Naive B cell (primary cell): ENCODE data around the gene PRH2. TPM values are rescaled to one million over a fixed set of nuclear protein-coding genes. Genes with fewer than 3 reads are reported as not detected.

Experiments used
- ATAC-seq, 2 donors: fragments of 150-1000 bp; cut with Tn5 transposase; 2 replicates each; pipeline ENCODE4 v1.10.0; 2021; ENCODE audit warnings: low read depth in 2 of 2, mild to moderate bottlenecking in 2 of 2, moderate library complexity in 2 of 2
- DNase-seq: peaks from one replicate; pipeline ENCODE4 v3.0.0; 2022
- H3K27ac Mint-ChIP-seq, 6 donors: one replicate each; pipeline ENCODE4 v1.8.0; 2020 to 2022; ENCODE audit warnings: mild to moderate bottlenecking in 6 of 6, mixed read lengths in 6 of 6, moderate library complexity in 5 of 6, inconsistent platforms in 2 of 6
- H3K27me3 Mint-ChIP-seq, 3 donors: one replicate each; pipeline ENCODE4 v1.8.0; 2021 to 2022; ENCODE audit warnings: mixed read lengths in 3 of 3, mild to moderate bottlenecking in 1 of 3
- H3K36me3 Mint-ChIP-seq, 2 donors: one replicate each; pipeline ENCODE4 v1.8.0; 2020 to 2022; ENCODE audit warnings: mixed read lengths in 2 of 2, inconsistent platforms in 1 of 2, mild to moderate bottlenecking in 1 of 2
- H3K4me1 Mint-ChIP-seq, 3 donors: one replicate each; pipeline ENCODE4 v1.8.0; 2020 to 2022; ENCODE audit warnings: mixed read lengths in 3 of 3, inconsistent platforms in 1 of 3, mild to moderate bottlenecking in 1 of 3, moderate library complexity in 1 of 3
- H3K4me3 Mint-ChIP-seq, 8 donors: one replicate each; pipeline ENCODE4 v1.8.0; 2020 to 2022; ENCODE audit warnings: mild to moderate bottlenecking in 8 of 8, mixed read lengths in 8 of 8, moderate library complexity in 8 of 8, inconsistent platforms in 2 of 8
- H3K9me3 Mint-ChIP-seq, 7 donors: one replicate each; pipeline ENCODE4 v1.8.0; 2020 to 2022; ENCODE audit warnings: mixed read lengths in 7 of 7, mild to moderate bottlenecking in 5 of 7, inconsistent platforms in 2 of 7, moderate library complexity in 1 of 7
- polyA plus RNA-seq, 6 donors: library from polyadenylated mRNA; unstranded; fragments of 300-500 nt; fragmentation: Illumina TruSeq; gene quantifications; one replicate each; pipeline ENCODE4 v1.2.3, GENCODE V29; 2021; ENCODE audit warnings: low read depth in 6 of 6

The PRH2 gene
- polyA plus RNA-seq, 6 donors from 2014 or later: not detected

GRCh38 chr12:10968765-10969456, 39.9 kb downstream of the PRH2 start:
- no peak overlapping the region for H3K27ac Mint-ChIP-seq
- no peak for ATAC-seq
- no peak overlapping the region for H3K4me3 Mint-ChIP-seq
- no peaks in the 10 kb centered on the region for H3K27me3 Mint-ChIP-seq
- H3K36me3 Mint-ChIP-seq: peaks cover 0 to 4% of the 10 kb centered on the region in 2 donors
- no peak for DNase-seq
- peaks cover 0 to 4% (median 0%) of the 10 kb centered on the region in 3 donors for H3K4me1 Mint-ChIP-seq
- H3K9me3 Mint-ChIP-seq: peaks cover 0 to 1% (median 0%) of the 10 kb centered on the region in 7 donors

DNA sequence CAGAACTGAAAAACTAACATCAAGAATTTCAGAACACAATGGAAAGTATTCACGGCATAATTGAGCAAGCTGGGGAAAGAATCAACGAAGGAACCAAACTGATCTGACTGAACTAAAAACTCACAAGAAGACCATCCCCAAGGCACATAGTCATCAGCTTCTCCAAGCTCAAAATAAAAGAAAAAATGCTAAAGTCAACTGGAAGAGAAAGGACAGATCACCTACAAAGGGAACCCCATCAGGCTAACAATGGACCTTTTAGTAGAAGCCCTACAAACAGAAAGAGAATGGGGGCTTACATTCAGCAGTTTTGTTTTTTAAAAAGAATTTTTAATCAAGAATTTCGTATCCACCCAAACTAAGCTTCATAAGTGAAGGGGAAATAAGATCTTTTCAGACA, 45.9 kb downstream of the PRH2 start:
- DNase-seq: no peak
- no peak overlapping the region for H3K4me3 Mint-ChIP-seq
- no peak overlapping the region for H3K27ac Mint-ChIP-seq
- peaks cover 0 to 9% of the 10 kb centered on the region in 2 donors for H3K36me3 Mint-ChIP-seq
- H3K9me3 Mint-ChIP-seq: peaks cover 0 to 1% (median 0%) of the 10 kb centered on the region in 7 donors
- no peaks in the 10 kb centered on the region for H3K27me3 Mint-ChIP-seq
- ATAC-seq: no peak
- H3K4me1 Mint-ChIP-seq: peaks cover 0 to 17% (median 14%) of the 10 kb centered on the region in 3 donors

- no peaks in the 10 kb centered on the region for H3K27me3 Mint-ChIP-seq
- no peak for DNase-seq
These were observed 53.2 kb downstream of the PRH2 start for GRCh38 chr12:10982244-10982643.

More at GRCh38 chr12:10982244-10982643, 53.2 kb downstream of the PRH2 start:
- H3K36me3 Mint-ChIP-seq: peaks cover 5 to 9% of the 10 kb centered on the region in 2 donors
- no peak for ATAC-seq
- no peak overlapping the region for H3K27ac Mint-ChIP-seq
- H3K4me3 Mint-ChIP-seq: no peak overlapping the region
- H3K4me1 Mint-ChIP-seq: peaks cover 0 to 15% (median 15%) of the 10 kb centered on the region in 3 donors
- H3K9me3 Mint-ChIP-seq: peaks cover 0 to 2% (median 0%) of the 10 kb centered on the region in 7 donors

Other genes starting within 250 kb of the PRH2 start
- 100 to 1,000 TPM; 198 to 630 (median 365) TPM for gene YBX3, start 205.9 kb upstream of the PRH2 start, polyA plus RNA-seq
- not detected for gene TAS2R7, start 126.6 kb upstream of the PRH2 start, polyA plus RNA-seq
- not detected for gene TAS2R8, start 122.0 kb upstream of the PRH2 start, polyA plus RNA-seq
- not detected for gene TAS2R9, start 119.1 kb upstream of the PRH2 start, polyA plus RNA-seq
- gene TAS2R10, start 102.9 kb upstream of the PRH2 start, polyA plus RNA-seq: not detected
- gene PRR4, start 79.8 kb upstream of the PRH2 start, polyA plus RNA-seq: 1 to 10 TPM in 4 of 6 donors, under 1 TPM in 1, not detected in 1; 0.36 to 4.9 (median 1.5) TPM
- 10 to 100 TPM in 5 of 6 donors, 1 to 10 TPM in 1; 8.7 to 22.5 (median 11.4) TPM for gene PRH1, start 45.0 kb upstream of the PRH2 start, polyA plus RNA-seq
- gene TAS2R13, start 19.7 kb upstream of the PRH2 start, polyA plus RNA-seq: not detected
- gene TAS2R14, start 10.0 kb downstream of the PRH2 start, polyA plus RNA-seq: 1 to 10 TPM in 1 of 6 donors, under 1 TPM in 4, not detected in 1; 0.52 to 1.3 (median 0.95) TPM
- gene TAS2R50, start 57.7 kb downstream of the PRH2 start, polyA plus RNA-seq: not detected
- under 1 TPM in 3 of 6 donors, not detected in 3; 0.21 to 0.56 (median 0.25) TPM for gene TAS2R20, start 69.1 kb downstream of the PRH2 start, polyA plus RNA-seq
- under 1 TPM in 3 of 6 donors, not detected in 3; 0.43 to 0.93 (median 0.51) TPM for gene TAS2R19, start 93.4 kb downstream of the PRH2 start, polyA plus RNA-seq
- under 1 TPM in 2 of 6 donors, not detected in 4; 0.27 to 0.69 TPM for gene TAS2R31, start 102.2 kb downstream of the PRH2 start, polyA plus RNA-seq
- gene TAS2R46, start 133.1 kb downstream of the PRH2 start, polyA plus RNA-seq: under 1 TPM in 1 of 6 donors, not detected in 5; 0.33 TPM
- under 1 TPM in 1 of 6 donors, not detected in 5; 0.78 TPM for gene TAS2R43, start 163.1 kb downstream of the PRH2 start, polyA plus RNA-seq
- not detected for gene TAS2R30, start 205.4 kb downstream of the PRH2 start, polyA plus RNA-seq
- gene SMIM10L1, start 242.0 kb downstream of the PRH2 start, polyA plus RNA-seq: 10 to 100 TPM in 3 of 6 donors, 1 to 10 TPM in 3; 8.6 to 12.8 (median 9.7) TPM